ENCODE measurements around the gene RIN3. TPM values are rescaled to one million over a fixed set of nuclear protein-coding genes. Genes with fewer than 3 reads are reported as not detected.

Gene RIN3
- total RNA-seq, 2 donors from 2014 or later = 47.4 to 54.2 TPM

DNA sequence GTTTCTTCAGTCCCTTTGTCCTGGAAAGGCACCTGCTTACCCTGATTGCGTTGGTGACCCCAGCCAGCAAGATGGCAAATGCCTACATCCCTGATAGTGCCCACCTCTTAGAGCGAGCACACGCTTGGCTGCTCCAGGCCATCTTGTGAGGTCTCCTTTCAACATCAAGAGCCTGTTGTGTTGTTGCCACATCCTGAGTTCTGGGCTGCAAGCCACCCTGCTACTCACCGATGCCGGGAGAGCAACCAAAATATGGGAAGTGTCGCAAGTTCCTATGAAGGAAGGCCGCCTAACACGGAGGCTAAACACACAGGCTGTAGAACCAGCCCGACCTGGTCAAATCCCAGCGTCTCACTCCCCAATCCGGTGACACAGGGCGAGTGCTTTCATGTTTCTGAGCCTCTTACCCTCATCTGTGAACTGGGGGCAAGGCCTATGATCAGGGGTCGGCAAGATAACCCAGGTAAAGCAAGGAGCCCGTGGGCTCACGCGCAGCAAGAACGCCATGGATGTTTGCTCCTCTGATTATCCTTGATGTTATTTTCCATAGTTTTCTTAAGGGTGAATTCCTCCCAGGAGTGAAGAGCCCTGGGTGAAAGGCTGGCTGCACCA, 136.5 kb downstream of the RIN3 start:
- peak overlapping the region; percentile 99 for H3K27ac ChIP-seq
- H3K9me3 ChIP-seq = no peaks in the 10 kb centered on the region
- DNase-seq (ENCODE audit: low spot score) (peak; percentile 60), ATAC-seq (ENCODE audit: insufficient number of reproducible peaks, low FRiP score, low read depth) (peak; percentile 22)
- TF ChIP-seq CTCF (IDR thresholded peaks at IDR 0.05) = no peak
- no peak overlapping the region for H3K4me3 ChIP-seq
- peaks cover 10% of the 10 kb centered on the region for H3K36me3 ChIP-seq
- peaks cover 28 to 52% of the 10 kb centered on the region in 2 donors for H3K4me1 ChIP-seq (ENCODE audit: control insufficient read depth in 1 of 2, low read depth in 2 of 2)
- no peaks in the 10 kb centered on the region for H3K27me3 ChIP-seq (replicated peaks; ENCODE audit: insufficient read depth)

GRCh38 chr14:92650581-92651105, 137.1 kb downstream of the RIN3 start:
- Histone ChIP-seq H3K4me3 (no peak overlapping the region), H3K27me3 (replicated peaks; ENCODE audit: insufficient read depth) (no peaks in the 10 kb centered on the region), H3K27ac (peak overlapping the region; percentile 99), H3K4me1 (ENCODE audit: control insufficient read depth in 1 of 2, low read depth in 2 of 2) (peaks cover 28 to 52% of the 10 kb centered on the region in 2 donors), H3K36me3 (peaks cover 10% of the 10 kb centered on the region), H3K9me3 (no peaks in the 10 kb centered on the region)
- ATAC-seq (ENCODE audit: insufficient number of reproducible peaks, low FRiP score, low read depth) (no peak), DNase-seq (ENCODE audit: low spot score) (no peak)
- TF ChIP-seq CTCF (IDR thresholded peaks at IDR 0.05) = no peak

- DNase-seq (ENCODE audit: low spot score) = no peak
- Histone ChIP-seq H3K4me3 (no peak overlapping the region), H3K27ac (peak overlapping the region; percentile 99)
These were observed 137.7 kb downstream of the RIN3 start for GRCh38 chr14:92651106-92651757.

DNA sequence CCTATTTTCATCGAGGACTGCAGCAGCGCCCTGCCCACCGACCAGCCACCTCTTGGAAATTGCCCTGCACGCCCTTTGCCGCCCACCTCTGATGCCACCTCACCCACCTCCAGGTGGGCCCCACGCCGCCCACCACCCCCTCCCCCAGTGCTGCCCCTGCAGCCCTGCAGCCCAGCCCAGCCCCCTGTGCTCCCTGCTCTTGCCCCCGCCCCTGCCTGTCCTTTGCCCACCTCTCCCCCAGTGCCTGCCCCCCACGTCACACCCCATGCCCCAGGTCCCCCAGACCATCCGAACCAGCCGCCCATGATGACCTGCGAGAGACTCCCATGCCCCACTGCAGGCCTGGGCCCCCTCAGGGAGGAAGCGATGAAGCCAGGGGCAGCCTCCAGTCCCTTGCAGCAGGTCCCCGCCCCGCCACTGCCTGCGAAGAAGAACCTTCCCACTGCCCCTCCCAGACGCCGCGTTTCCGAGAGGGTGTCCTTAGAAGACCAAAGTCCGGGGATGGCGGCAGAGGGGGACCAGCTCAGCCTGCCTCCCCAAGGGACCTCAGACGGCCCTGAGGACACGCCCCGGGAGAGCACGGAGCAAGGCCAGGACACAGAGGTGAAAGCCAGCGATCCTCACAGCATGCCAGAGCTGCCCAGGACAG, 138.3 kb downstream of the RIN3 start:
- no peak for TF ChIP-seq CTCF (IDR thresholded peaks at IDR 0.05)
- peak overlapping the region; percentile 40 for H3K4me3 ChIP-seq
- H3K9me3 ChIP-seq = no peaks in the 10 kb centered on the region
- H3K4me1 ChIP-seq (ENCODE audit: control insufficient read depth in 1 of 2, low read depth in 2 of 2) = peaks cover 23 to 48% of the 10 kb centered on the region in 2 donors
- peak overlapping the region; percentile 99 for H3K27ac ChIP-seq
- H3K36me3 ChIP-seq = peaks cover 10% of the 10 kb centered on the region
- H3K27me3 ChIP-seq (replicated peaks; ENCODE audit: insufficient read depth) = no peaks in the 10 kb centered on the region
- DNase-seq (ENCODE audit: low spot score) (no peak), ATAC-seq (ENCODE audit: insufficient number of reproducible peaks, low FRiP score, low read depth) (no peak)

More at GRCh38 chr14:92651106-92651757, 137.7 kb downstream of the RIN3 start:
- Histone ChIP-seq H3K9me3 (no peaks in the 10 kb centered on the region), H3K36me3 (peaks cover 10% of the 10 kb centered on the region), H3K4me1 (ENCODE audit: control insufficient read depth in 1 of 2, low read depth in 2 of 2) (peaks cover 26 to 49% of the 10 kb centered on the region in 2 donors), H3K27me3 (replicated peaks; ENCODE audit: insufficient read depth) (no peaks in the 10 kb centered on the region)
- ATAC-seq (ENCODE audit: insufficient number of reproducible peaks, low FRiP score, low read depth) = no peak
- TF ChIP-seq CTCF (IDR thresholded peaks at IDR 0.05) = no peak

Data from thoracic aorta (tissue), 2 donors.